Right ventricle myocardium superior (tissue), 1 donor: ENCODE data around the gene PYGL. TPM values are rescaled to one million over a fixed set of nuclear protein-coding genes. Genes with fewer than 3 reads are reported as not detected.
"Not testable (repeated sequence)": the region's sequence is repeated elsewhere in the genome, so short reads cannot be mapped to it uniquely, and the experiment has no call there.

Experiments
- ATAC-seq: fragments of 200-7000 bp; cut with Tn5 transposase; one replicate; pipeline ENCODE4 v1.9.1; 2020; ENCODE audit warnings: mild to moderate bottlenecking; ENCODE audit not compliant: poor library complexity
- DNase-seq: peaks from one replicate; pipeline ENCODE4 v3.0.0-alpha.2; 2020
- intact Hi-C: fragments of 100-400 bp; cut with DNase I; formaldehyde crosslinking; loops from one replicate; pipeline ENCODE4 v1.11.2; 2022
- total RNA-seq: library from RNA; stranded (reverse); fragmentation: NEBNext Ultra II Directional; extraction: Animal tissue kit (Norgen Biotek cat#: 25700); gene quantifications from one replicate; pipeline ENCODE4 v1.2.1, GENCODE V29; 2021
- donor health status: DM: no; HTN: yes; CAD: no; lungs with severe emphysema.

PYGL gene
- total RNA-seq, 1 donor from 2014 or later = 8.3 TPM

DNA sequence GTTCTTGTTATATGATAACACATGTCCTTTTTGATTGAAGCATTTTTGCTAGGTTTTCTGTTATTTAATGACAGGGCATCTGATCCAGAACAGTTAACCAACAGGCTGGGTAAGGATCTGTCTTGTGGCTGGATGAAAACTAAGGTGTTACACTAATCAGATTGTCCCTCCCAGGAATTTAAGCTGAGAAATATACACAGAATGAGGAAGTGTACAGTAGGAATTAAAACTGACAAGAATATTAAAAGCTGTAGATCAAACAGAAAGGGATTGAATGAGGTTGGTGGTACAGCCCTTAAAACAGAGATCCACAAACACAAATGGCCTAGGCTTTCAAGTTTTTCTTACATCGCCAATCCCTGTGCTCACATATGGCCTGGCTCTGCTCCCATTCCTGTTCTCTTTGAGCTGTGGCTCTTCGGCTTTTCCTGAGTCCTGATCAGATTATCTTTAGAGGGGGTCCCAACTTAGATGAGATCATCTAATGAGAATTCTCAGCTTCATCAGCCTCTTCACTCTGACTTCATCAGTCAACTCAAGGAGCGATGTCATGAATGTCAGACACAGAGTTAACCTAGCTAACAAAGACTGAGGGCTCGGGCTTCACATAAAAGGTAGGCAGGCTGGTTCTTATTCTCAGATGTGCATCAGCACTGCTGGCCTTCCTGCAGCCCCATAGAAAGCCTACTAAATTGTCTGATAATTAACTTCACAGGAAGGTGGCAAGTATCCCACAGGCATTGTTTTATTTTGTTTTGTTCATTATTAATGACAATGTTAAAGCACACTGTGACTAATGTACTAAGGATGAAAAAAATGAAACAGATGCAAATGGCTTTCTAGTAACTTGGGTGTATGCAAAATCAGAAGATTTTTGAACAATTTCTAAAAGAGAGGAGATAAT is 11.4 kb downstream of the PYGL start:
- no peak for ATAC-seq
- no peak for DNase-seq
- intact Hi-C loops = no loop called here

DNA sequence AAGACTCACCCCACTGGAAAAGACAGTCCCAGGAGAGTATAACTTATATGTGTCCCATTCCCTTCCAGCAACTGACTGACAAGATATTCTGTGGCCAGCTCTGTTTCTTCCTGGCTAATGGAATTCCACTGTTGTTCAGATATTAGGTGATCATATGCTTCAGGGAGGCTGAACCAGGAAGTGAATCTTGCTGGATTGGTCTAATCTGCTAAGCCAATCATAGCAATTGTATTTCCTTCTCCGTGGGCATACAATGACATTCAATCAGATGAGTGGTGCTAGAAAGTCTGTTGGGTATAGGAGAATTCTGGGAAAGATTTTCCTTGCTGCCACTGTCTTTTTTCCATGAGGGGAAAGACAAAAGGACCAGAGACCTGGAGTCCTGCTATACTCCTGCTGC is 12.1 kb downstream of the PYGL start:
- no peak for ATAC-seq
- intact Hi-C loops = no loop called here

DNA sequence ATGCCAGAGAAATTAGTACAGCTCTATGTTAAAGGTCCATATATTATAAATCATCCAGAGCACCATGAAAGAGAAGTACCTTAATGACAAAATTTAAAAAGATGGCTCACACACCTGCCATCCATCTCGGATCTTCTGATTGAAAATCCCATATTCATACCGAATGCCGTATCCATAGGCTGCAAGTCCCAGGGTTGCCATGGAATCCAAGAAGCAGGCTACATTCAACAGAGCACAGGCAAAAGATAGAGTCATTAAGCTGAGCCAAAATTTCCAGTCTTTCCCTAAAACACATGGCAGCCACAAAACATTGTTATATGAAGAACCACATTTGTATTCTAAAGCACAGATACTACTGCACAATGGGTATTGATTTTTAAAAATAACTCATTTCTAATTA is 12.7 kb downstream of the PYGL start:
- DNase-seq (no peak), ATAC-seq (no peak)
- intact Hi-C loops = no loop called here

More for the DNA sequence above, 12.1 kb downstream of the PYGL start:
- DNase-seq = no peak

DNA sequence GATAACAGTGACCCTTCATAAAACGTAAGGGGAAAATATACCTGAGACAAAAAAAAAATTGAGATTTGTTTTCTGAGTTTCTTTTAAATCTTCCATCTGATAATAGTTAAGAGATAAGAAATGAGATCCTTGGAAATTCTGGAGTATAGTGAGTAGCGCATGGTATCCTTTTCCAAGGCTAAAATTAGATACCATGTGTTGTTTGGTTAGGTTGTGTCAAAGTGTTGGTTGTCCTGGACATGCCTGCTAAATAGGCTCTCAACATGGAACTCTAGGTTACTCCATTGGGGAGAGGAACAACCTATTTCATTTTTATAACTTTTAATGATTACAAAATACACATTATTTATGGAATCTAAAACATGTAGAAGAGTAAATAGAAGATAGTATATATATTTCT is 14.8 kb downstream of the PYGL start:
- intact Hi-C loops = no loop called here
- ATAC-seq (no peak), DNase-seq (no peak)

DNA sequence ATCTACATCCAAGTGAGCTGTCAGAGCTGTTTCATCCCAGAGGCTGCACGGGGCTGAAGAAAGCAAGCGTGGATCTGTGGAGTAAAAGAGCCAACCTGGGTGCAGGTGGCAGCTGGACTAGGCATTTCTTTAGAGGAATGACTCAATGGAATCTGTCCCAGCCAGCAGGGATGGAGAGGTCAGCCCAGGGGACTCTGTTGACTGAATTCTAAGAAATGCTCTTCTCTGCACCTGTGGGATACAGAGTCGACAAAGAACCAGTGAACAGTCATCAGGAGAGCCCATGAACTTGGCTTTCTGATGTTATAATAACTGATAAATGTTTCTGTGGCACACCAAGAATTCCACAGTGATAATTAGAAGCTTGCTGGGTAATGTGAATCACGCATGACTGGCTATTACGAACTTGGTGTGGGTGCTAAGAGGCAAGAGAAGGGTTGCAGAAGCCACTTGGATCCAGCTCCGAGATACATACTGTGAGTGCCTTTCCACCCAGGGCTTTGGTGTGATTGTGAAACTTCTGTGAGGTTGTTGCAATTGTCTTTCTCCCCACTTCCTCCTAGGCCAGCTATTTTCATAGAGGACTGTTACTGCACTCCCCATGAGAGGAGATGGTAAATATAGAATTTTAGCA is 16.2 kb downstream of the PYGL start:
- ATAC-seq (peak; percentile 71), DNase-seq (no peak)
- intact Hi-C loops = no loop called here

DNA sequence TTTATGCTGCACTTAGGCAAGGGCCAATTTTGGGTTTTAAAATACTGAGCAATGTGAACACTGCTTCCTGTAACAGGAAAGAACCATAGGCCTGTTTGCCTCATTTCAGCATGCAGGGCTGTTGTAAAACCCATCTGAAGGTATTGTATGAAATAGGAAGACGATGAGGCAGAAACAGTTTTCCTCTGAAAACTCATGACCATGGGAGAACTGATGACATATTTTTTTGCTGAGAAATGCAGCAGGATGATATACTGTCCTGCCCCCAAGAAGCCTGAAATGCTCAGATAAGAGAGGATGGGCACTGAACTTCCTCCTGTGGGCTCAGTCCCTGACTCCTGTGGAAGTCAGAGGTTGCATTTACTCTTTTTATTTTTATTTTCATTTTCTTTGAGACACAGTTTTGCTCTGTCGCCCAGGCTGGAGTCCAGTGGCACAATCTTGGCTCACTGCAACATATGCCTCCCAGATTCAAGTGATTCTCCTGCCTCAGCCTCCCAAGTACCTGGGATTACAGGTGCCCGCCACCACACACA is 17.4 kb downstream of the PYGL start:
- intact Hi-C loops = no loop called here
- ATAC-seq (peak; percentile 39), DNase-seq (no peak)

DNA sequence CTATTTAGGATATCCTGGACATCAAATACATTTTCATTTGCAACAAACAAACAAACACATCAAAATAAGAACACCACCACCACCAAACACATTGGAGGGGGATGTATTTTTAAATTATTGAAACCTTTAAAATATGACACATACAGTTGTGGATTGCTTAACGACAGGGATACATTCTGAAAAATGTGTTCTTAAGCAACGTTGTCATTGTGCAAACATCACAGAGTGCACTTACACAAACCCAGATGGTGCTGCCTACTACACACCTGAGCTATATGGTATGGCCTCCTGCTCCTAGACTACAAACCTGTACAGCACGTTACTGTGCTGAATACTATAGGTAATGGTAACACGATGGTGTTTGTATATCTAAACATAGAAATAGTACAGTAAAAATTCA is 19.4 kb downstream of the PYGL start:
- ATAC-seq = no peak
- DNase-seq = no peak
- intact Hi-C loops = no loop called here

DNA sequence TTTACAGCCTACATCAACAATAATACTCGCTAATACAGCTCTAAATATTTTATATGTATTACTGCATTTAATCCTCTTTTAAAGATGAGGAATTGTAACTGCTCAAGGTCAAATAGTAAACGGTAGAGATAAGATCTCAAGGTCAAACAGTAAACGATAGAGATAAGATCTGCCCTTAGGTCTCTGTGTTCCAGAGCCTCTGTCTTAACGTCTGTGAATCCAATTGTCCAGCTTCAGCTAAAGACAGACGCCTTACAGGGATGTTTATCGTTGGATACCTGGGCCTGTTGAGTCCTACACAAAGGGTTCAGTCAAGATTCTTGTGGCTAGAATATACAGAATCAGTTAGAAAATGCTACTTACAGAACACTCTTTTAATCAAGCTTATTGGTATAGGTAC is 20.0 kb downstream of the PYGL start:
- DNase-seq (no peak), ATAC-seq (no peak)
- intact Hi-C loops = no loop called here

DNA sequence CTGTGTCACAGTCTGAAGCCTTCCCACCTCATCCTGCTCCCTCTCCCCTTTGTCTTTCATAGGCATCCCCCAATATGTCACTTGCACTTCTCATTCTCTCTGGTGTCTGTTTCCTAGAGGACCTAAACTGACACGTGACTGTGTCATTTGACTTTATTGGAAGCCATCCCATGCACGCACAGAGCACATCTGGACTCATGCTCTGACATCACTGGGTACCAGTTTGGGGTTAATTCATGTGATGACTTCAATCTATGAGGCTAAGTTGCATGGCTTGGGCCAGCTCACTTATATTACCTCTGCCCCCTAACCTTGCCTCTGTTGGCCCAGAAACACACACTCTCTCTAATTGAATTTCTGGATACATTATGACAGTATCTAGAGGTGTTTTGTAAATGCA is 21.5 kb downstream of the PYGL start:
- no peak for ATAC-seq
- DNase-seq = no peak
- intact Hi-C loops = no loop called here

DNA sequence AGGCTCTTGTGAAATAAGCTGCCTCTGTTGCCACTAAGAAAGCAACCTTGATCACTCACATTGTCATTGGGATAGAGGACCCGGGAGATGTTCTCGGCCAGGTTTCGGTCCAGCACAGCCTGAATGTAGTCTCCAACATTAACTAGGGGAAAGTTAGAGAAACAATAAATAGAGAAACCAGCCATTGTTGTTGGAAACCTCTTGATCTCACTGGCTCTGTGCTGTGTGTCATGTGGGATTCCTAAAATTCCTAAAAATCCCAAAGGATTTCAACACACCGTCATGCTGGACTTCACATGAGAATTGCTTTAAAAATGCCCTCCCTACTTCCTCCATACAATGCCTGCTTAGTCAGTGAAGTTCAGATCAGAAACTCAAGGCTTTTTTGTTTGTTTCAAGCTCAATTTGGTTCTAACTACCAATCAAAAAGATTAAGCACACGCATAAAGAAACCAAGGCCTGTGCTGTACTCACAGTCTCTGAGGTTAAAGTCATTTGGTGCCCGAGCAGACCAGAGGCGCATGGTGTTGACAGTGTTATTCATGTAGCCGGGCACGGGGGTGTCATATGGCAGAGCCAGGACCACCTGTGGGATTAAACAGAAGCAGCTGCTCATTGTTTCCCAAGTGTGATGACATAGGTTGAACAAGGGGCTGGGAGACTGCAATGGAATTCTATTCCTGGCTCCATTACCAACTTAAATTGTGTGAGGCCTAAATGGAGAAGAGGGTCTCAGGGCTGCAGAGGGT is 23.6 kb downstream of the PYGL start:
- intact Hi-C loops = no loop called here
- DNase-seq (no peak), ATAC-seq (no peak)

DNA sequence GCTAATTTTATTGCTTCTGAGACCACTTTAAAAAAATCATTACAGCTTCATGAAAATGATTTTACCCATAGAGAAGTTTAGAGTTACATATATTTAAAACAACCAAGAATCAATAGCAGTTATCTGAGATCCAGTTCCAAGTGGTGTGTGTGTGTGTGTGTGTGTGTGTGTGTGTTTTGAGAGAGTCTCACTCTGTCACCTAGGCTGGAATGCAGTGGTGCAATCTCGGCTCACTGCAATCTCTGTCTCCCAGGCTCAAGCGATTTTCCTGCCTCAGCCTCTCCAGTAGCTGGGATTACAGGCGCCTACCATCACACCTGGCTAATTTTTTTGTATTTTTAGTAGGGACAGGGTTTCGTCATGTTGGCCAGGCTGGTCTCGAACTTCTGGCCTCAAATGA is 24.8 kb downstream of the PYGL start:
- ATAC-seq, DNase-seq, intact Hi-C loops: not testable (repeated sequence)

DNA sequence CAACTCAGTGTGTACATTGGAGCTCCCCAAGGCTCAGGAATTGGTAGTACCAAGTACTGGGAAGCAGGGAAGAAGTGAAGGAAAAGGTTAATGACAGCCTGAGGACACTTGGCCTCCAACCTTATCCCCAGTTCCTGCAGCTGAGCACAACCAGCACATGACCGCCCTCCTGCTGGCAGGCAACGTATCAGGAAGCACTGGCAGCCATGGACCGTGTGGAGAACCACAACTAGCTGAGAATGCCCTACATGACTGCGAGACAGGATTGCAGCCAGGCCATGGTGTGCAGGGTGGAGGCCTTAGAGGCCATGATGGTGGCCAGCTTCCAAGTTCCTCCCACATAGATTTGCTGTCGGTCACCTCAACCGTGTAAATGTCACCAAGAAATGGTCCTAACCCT is 26.8 kb downstream of the PYGL start:
- intact Hi-C loops = no loop called here
- DNase-seq (no peak), ATAC-seq (no peak)

DNA sequence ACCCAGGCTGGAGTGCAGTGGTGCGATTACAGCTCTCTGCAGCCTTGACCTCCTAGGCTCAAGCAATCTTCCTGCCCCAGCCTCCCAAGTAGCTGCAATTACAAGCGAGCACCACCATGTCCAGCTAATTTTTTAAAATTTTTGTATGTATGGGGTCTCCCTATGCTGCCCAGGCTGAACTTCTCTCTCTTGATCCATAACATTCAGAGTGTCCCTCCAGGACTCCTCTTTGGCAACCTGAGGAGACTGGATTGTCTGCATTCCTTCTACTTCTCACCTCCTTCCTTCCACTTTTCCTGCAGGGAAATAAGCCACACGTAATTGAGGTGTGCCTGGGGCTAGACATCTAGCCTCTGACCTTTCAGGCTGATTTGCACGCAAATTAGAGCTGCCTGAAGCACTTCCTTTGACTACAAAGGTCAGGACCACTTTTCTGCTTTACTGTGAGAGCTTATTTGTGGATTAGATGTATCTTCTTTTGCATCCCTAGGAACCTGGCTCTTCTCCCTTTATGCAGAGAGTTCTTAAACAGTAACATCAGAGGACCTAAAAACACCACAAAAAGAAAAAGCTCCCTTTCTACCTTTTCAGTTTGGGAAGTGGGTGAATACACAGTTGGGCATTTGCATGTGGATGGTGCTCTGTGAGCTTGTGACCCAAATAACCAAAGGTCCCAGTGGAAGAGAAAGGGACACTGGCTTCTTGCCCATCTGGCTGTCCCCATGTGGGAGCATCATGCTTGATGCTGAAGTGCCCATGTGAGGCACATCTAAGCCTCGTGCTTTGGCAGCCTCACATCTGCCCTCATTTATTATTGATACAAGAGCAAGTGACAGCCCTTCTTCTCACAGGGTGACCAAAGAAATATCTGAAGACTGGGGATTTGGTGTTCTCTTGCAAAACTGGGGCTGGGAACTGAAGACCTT is 33.5 kb downstream of the PYGL start:
- intact Hi-C loops = no loop called here
- DNase-seq (no peak), ATAC-seq (no peak)

DNA sequence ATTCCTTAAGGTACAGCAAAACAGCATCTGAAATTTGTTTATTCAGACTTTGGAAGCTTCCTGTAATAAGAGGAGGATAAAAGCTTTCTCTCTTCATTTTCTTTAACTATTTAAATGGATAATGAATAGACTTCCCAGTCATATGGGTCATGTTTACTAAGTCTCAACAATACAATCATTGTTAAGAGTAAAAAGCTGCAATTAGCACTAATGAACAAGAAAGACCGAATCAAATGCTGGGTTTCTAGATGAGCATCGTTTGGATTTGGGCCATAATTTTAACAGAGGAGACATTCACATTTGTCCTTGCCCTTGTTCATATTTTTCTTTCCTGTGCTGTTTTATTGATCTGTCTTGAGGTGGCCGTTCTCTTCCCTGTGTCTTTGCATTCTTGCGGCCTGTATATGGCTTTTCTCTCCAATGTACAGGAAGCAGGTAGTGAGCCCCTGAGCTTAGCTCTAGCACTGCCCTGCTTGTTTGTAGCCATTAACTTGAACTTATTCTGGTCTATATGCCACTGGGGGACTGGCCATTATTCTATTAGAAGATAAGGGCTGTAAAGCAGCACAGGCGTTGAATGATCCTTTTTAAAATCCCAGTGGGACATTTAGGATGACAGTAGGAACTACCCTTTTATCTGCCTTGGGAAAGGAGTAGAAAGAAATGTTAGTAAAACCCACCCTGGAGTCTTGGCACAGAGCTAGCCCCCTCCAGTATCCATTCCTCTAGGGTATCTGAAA is 37.8 kb downstream of the PYGL start:
- DNase-seq (no peak), ATAC-seq (no peak)
- intact Hi-C loops = no loop called here

DNA sequence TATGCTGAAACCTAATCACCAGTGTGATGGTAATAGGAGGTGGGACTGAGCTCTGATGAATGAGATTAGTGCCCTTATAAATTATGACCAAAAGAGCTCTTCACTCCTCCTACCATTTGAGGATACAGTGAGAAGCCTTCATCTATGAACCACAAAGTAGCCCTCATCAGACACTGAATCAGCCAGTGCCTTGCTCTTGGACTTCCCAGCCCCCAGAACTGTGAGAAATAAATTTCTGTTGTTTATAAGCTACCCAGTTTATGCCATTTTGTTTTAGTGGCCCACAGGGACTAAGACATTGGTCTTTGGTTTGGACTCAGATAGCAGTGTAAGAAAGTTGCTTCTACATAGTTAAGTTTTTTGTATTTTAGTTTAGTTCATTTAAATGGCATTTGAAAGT is 39.6 kb downstream of the PYGL start:
- intact Hi-C loops = no loop called here
- DNase-seq (no peak), ATAC-seq (no peak)

DNA sequence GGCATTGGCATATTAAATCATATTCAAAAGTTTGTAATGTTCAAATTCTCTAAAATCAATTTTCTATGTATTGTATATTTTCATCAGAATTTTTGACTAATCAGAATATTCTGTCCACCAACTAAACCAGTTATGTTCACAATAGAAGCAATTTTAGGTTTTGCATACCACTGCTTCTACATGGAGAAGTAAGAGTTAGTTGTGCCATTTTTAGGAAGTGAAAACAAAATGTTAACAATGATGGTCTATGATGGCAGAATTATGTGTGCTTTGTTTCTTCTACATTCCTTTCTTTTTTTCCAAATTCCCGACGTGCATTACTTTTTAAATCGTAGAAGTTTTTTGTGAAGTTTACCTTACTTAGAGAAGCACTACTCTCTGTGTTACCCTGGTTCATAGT is 42.9 kb downstream of the PYGL start:
- DNase-seq (no peak), ATAC-seq (no peak)
- intact Hi-C loops = no loop called here

DNA sequence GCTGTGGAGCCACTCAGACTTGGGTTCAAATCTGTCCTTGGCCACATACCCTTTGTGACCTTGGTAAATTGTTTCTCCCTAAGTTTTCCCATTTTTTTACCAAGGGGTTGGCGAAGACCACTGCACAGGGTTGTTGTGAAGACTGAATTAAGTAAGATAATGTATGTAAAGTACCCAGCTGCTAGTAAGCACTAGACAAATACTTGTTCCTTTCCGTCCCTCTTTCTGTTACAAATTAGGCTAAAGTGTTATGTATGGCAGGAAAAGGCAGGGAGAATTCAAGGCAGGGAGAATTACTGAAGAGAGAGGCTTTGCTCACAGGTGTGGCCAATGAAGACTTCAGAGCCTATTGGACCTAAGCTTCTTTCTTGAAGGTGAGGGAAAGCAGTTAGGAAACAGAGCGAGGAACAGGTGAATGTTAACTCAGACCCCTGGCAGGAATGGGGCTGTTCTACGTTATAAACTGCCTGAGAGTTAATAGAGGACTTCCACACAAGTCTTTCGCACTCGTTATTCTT is 46.6 kb downstream of the PYGL start:
- DNase-seq = no peak
- intact Hi-C loops = no loop called here
- no peak for ATAC-seq

DNA sequence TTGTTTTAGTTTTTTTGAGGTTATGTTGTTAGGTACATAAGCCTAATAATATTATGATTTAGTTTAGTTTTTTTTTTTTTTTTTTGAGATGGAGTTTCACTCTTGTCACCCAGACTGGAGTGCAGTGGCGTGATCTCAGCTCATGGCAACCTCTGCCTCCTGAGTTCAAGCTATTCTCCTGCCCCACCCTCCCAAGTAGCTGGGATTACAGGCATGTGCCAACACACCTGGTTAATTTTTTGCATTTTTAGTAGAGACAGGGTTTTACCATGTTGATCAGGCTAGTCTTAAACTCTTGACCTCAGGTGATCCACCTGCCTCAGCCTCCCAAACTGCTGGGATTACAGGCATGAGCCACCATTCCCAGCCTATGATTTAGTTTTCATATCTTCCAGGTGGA is 47.3 kb downstream of the PYGL start:
- not testable (repeated sequence) for ATAC-seq, DNase-seq

More for the DNA sequence above, 47.3 kb downstream of the PYGL start:
- intact Hi-C loops = not testable (repeated sequence)
